GM23338 (cell line): ENCODE data around the gene CD22. TPM values are rescaled to one million over a fixed set of nuclear protein-coding genes. Genes with fewer than 3 reads are reported as not detected.

Source experiments
- ATAC-seq: fragments of 200-7000 bp; cut with Tn5 transposase; 3 replicates; pipeline ENCODE4 v1.9.1; 2020
- DNase-seq: peaks from one replicate; pipeline ENCODE4 v3.0.0-alpha.2; 2015; ENCODE audit warnings: low spot score
- H2AFZ ChIP-seq: fragments of 200-600 bp; sonication (generic); 2 replicates; pipeline ENCODE4 v1.8.0; 2016; ENCODE audit warnings: antibody characterized with exemption, mild to moderate bottlenecking, moderate library complexity
- H3F3A ChIP-seq: fragments of 200-600 bp; sonication (generic); replicated peaks from 2 replicates; pipeline ENCODE4 v1.8.0; 2017; ENCODE audit warnings: antibody characterized with exemption, mixed run types, low read depth
- H3K27ac ChIP-seq: fragments of 200-600 bp; sonication (generic); 2 replicates; pipeline ENCODE4 v1.6.1; 2016; ENCODE audit warnings: low read depth
- H3K27me3 ChIP-seq: fragments of 200-600 bp; sonication (generic); 2 replicates; pipeline ENCODE4 v1.8.0; 2016; ENCODE audit warnings: mild to moderate bottlenecking, mixed run types, moderate library complexity; ENCODE audit not compliant: insufficient read depth
- H3K36me3 ChIP-seq: fragments of 200-600 bp; sonication (generic); 2 replicates; pipeline ENCODE4 v1.8.0; 2016; ENCODE audit warnings: mild to moderate bottlenecking; ENCODE audit not compliant: insufficient read depth
- H3K4me1 ChIP-seq: fragments of 200-600 bp; sonication (generic); 2 replicates; pipeline ENCODE4 v1.8.0; 2016; ENCODE audit warnings: mild to moderate bottlenecking, moderate library complexity; ENCODE audit not compliant: insufficient read depth
- H3K4me2 ChIP-seq: fragments of 200-600 bp; sonication (generic); 2 replicates; pipeline ENCODE4 v1.7.1; 2017; ENCODE audit warnings: mixed run types
- H3K4me3 ChIP-seq: fragments of 200-600 bp; sonication (generic); 2 replicates; pipeline ENCODE4 v1.6.1; 2016; ENCODE audit warnings: mixed run types
- H3K79me2 ChIP-seq: fragments of 200-600 bp; sonication (generic); replicated peaks from 2 replicates; pipeline ENCODE4 v1.8.0; 2017; ENCODE audit warnings: mild to moderate bottlenecking; ENCODE audit not compliant: insufficient read depth
- H3K9me2 ChIP-seq: fragments of 200-600 bp; sonication (generic); 2 replicates; pipeline ENCODE4 v1.8.0; 2017; ENCODE audit not compliant: insufficient read depth
- H4K20me1 ChIP-seq: fragments of 200-600 bp; sonication (generic); replicated peaks from 2 replicates; pipeline ENCODE4 v1.8.0; 2017; ENCODE audit warnings: mild to moderate bottlenecking; ENCODE audit not compliant: insufficient read depth
- H3K27ac Mint-ChIP-seq: 2 replicates; pipeline ENCODE4 v1.8.0; 2020; ENCODE audit warnings: inconsistent platforms, mild to moderate bottlenecking, moderate library complexity, mixed read lengths
- H3K27me3 Mint-ChIP-seq: 3 replicates; pipeline ENCODE4 v1.8.0; 2022; ENCODE audit warnings: low read depth, mild to moderate bottlenecking, moderate library complexity, mixed read lengths, inconsistent platforms; ENCODE audit not compliant: insufficient read depth, poor library complexity
- H3K36me3 Mint-ChIP-seq: 3 replicates; pipeline ENCODE4 v1.8.0; 2021; ENCODE audit warnings: low read depth, mild to moderate bottlenecking, inconsistent platforms, moderate library complexity, mixed read lengths
- H3K4me1 Mint-ChIP-seq: 3 replicates; pipeline ENCODE4 v1.8.0; 2020; ENCODE audit warnings: mild to moderate bottlenecking, inconsistent platforms, mixed read lengths
- H3K4me3 Mint-ChIP-seq: 3 replicates; pipeline ENCODE4 v1.8.0; 2021; ENCODE audit warnings: moderate library complexity, mild to moderate bottlenecking, inconsistent platforms, mixed read lengths
- H3K9me3 Mint-ChIP-seq: 3 replicates; pipeline ENCODE4 v1.8.0; 2020; ENCODE audit warnings: moderate library complexity, mild to moderate bottlenecking, inconsistent platforms, mixed read lengths
- CREB1 ChIP-seq: fragments of 250-450 bp; sonication (Bioruptor Pico); IDR thresholded peaks from 2 replicates; pipeline ENCODE4 v1.5.0; 2020; ENCODE audit warnings: low read depth, mild to moderate bottlenecking, moderate library complexity
- CTCF ChIP-seq, 2 experiments: fragments of 200-600 bp in 1 of 2; sonication (generic) in 1 of 2; conservative IDR thresholded peaks; 2 replicates each; pipeline versions ENCODE4 v1.5.1 to v1.6.1; 2016 to 2017; ENCODE audit warnings: antibody characterized with exemption in 2 of 2, low read depth in 2 of 2, mild to moderate bottlenecking in 2 of 2, moderate library complexity in 1 of 2
- ETS1 ChIP-seq: IDR thresholded peaks from 2 replicates; pipeline ENCODE4 v1.6.1; 2016; ENCODE audit warnings: antibody characterized with exemption
- EZH2 ChIP-seq: fragments of 200-600 bp; sonication (generic); IDR thresholded peaks from one replicate; pipeline ENCODE4 v1.8.0; 2017; ENCODE audit warnings: antibody characterized with exemption, mild to moderate bottlenecking, low read depth; ENCODE audit not compliant: unreplicated experiment
- EZH2phosphoT487 ChIP-seq: fragments of 200-600 bp; sonication (generic); IDR thresholded peaks from one replicate; pipeline ENCODE4 v1.8.1; 2018; ENCODE audit warnings: antibody characterized with exemption; ENCODE audit not compliant: unreplicated experiment
- JUNB ChIP-seq: IDR thresholded peaks from one replicate; pipeline ENCODE4 v1.6.1; 2016; ENCODE audit warnings: antibody characterized with exemption; ENCODE audit not compliant: unreplicated experiment
- NANOG ChIP-seq: IDR thresholded peaks from 2 replicates; pipeline ENCODE4 v1.6.1; 2016; ENCODE audit warnings: antibody characterized with exemption, borderline replicate concordance
- POLR2AphosphoS5 ChIP-seq: IDR thresholded peaks from 2 replicates; pipeline ENCODE4 v1.6.1; 2016; ENCODE audit warnings: antibody characterized with exemption, low read depth
- REST ChIP-seq: IDR thresholded peaks from one replicate; pipeline ENCODE4 v1.6.1; 2018; ENCODE audit warnings: antibody characterized with exemption; ENCODE audit not compliant: unreplicated experiment
- STAT1 ChIP-seq: IDR thresholded peaks from one replicate; pipeline ENCODE4 v1.6.1; 2016; ENCODE audit warnings: antibody characterized with exemption; ENCODE audit not compliant: unreplicated experiment
- ZNF114 ChIP-seq: fragments of 250-450 bp; sonication (Bioruptor Pico); IDR thresholded peaks from 2 replicates; pipeline ENCODE4 v1.5.0; 2020; ENCODE audit warnings: mild to moderate bottlenecking, moderate library complexity
- ZNF331 ChIP-seq: fragments of 250-450 bp; sonication (Bioruptor Pico); IDR thresholded peaks from 2 replicates; pipeline ENCODE4 v1.5.0; 2020; ENCODE audit warnings: low read depth, mild to moderate bottlenecking, moderate library complexity
- ZNF462 ChIP-seq: fragments of 250-450 bp; sonication (Bioruptor Pico); IDR thresholded peaks from 2 replicates; pipeline ENCODE4 v1.5.0; 2020; ENCODE audit warnings: mild to moderate bottlenecking, moderate library complexity
- polyA plus RNA-seq: library from polyadenylated mRNA; unstranded; fragments of >200 nt; fragmentation: Nextera tagmentation; extraction: Ambion mirVana; gene quantifications from 2 replicates; pipeline ENCODE4 v1.2.1, GENCODE V29; 2016
- total RNA-seq: library from RNA; depleted of rRNA; stranded (reverse); fragments of >200 nt; shearing (Covaris generic); gene quantifications from 2 replicates; pipeline ENCODE4 v1.2.3, GENCODE V29; 2014

Gene CD22
- total and polyA plus RNA-seq, 2 experiments from 2014 or later: 0.10 to 0.32 TPM

GRCh38 chr19:35362261-35363000 lies 33.4 kb downstream of the CD22 start:
- Mint-ChIP-seq H3K4me1 (peaks cover 5% of the 10 kb centered on the region), H3K36me3 (no peaks in the 10 kb centered on the region), H3K27me3 (no peaks in the 10 kb centered on the region), H3K27ac (no peak overlapping the region), H3K9me3 (no peaks in the 10 kb centered on the region), H3K4me3 (no peak overlapping the region)
- Histone ChIP-seq H3K4me2 (no peak overlapping the region), H3K36me3 (no peaks in the 10 kb centered on the region), H3K27ac (no peak overlapping the region), H3K79me2 (no peaks in the 10 kb centered on the region), H3K4me3 (no peak overlapping the region), H2AFZ (no peak overlapping the region), H3K27me3 (no peaks in the 10 kb centered on the region), H3F3A (no peaks in the 10 kb centered on the region), H4K20me1 (no peaks in the 10 kb centered on the region), H3K9me2 (no peaks in the 10 kb centered on the region), H3K4me1 (no peaks in the 10 kb centered on the region)
- TF ChIP-seq EZH2 (no peak), ZNF114 (CRISPR knock-in tag) (no peak), EZH2phosphoT487 (no peak), REST (no peak), NANOG (no peak), JUNB (no peak), ETS1 (no peak), POLR2AphosphoS5 (no peak), CTCF (conservative IDR thresholded peaks at IDR 0.05; ENCODE audit: low read depth in 2 of 2) (no peak), ZNF331 (CRISPR knock-in tag) (no peak), CREB1 (CRISPR knock-in tag) (no peak), STAT1 (no peak), ZNF462 (CRISPR knock-in tag) (no peak)
- ATAC-seq (no peak), DNase-seq (no peak)
